ENCODE results near the gene MS4A15. TPM values are rescaled to one million over a fixed set of nuclear protein-coding genes. Genes with fewer than 3 reads are reported as not detected.

Gene MS4A15
- polyA plus RNA-seq, 2 of the 4 experiments (the other 2 are of a cell fraction), result not detected

GRCh38 chr11:60724420-60724819 is 32.2 kb upstream of the MS4A15 start, which contains the start of gene MS4A18:
Gene MS4A18, plus strand, starts transcription at chr11:60724720.
- TF ChIP-seq ZSCAN20 (CRISPR knock-in tag; IDR thresholded peaks at IDR 0.05), result no peak
- no peak for TF ChIP-seq EP300 (IDR thresholded peaks at IDR 0.05)
- no peak for TF ChIP-seq EHMT2 (IDR thresholded peaks at IDR 0.05; ENCODE audit: low read depth)
- TF ChIP-seq, protein P1, sequence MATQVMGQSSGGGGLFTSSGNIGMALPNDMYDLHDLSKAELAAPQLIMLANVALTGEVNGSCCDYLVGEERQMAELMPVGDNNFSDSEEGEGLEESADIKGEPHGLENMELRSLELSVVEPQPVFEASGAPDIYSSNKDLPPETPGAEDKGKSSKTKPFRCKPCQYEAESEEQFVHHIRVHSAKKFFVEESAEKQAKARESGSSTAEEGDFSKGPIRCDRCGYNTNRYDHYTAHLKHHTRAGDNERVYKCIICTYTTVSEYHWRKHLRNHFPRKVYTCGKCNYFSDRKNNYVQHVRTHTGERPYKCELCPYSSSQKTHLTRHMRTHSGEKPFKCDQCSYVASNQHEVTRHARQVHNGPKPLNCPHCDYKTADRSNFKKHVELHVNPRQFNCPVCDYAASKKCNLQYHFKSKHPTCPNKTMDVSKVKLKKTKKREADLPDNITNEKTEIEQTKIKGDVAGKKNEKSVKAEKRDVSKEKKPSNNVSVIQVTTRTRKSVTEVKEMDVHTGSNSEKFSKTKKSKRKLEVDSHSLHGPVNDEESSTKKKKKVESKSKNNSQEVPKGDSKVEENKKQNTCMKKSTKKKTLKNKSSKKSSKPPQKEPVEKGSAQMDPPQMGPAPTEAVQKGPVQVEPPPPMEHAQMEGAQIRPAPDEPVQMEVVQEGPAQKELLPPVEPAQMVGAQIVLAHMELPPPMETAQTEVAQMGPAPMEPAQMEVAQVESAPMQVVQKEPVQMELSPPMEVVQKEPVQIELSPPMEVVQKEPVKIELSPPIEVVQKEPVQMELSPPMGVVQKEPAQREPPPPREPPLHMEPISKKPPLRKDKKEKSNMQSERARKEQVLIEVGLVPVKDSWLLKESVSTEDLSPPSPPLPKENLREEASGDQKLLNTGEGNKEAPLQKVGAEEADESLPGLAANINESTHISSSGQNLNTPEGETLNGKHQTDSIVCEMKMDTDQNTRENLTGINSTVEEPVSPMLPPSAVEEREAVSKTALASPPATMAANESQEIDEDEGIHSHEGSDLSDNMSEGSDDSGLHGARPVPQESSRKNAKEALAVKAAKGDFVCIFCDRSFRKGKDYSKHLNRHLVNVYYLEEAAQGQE (IDR thresholded peaks at IDR 0.05), result no peak
- TF ChIP-seq EHF (CRISPR knock-in tag; IDR thresholded peaks at IDR 0.05), result no peak
- no peak for TF ChIP-seq HES2 (IDR thresholded peaks at IDR 0.05)
- no peak for TF ChIP-seq HEYL (CRISPR knock-in tag; IDR thresholded peaks at IDR 0.05)
- TF ChIP-seq USF2 (IDR thresholded peaks at IDR 0.05), result no peak
- no peak for TF ChIP-seq PHF8 (IDR thresholded peaks at IDR 0.05; ENCODE audit: borderline replicate concordance, low read depth)
- TF ChIP-seq RCOR1 (IDR thresholded peaks at IDR 0.05; ENCODE audit: low read depth, low read length), result no peak
- no peak for TF ChIP-seq TFCP2L1 (CRISPR knock-in tag; IDR thresholded peaks at IDR 0.05)
- no peak for TF ChIP-seq FOXS1 (CRISPR knock-in tag; IDR thresholded peaks at IDR 0.05)
- H3K4me1 ChIP-seq, result no peaks in the 10 kb centered on the region
- no peak within 1 kb of the TSS for H3K4me3 ChIP-seq
- H3K4me2 ChIP-seq, result no peak within 1 kb of the TSS
- ChIA-PET CTCF (no interaction called here), POLR2A (no interaction called here)
- ATAC-seq (no peak), FAIRE-seq (no peak), DNase-seq (ENCODE audit: low read depth in 1 of 2, low spot score in 1 of 2) (no peak)
- no peaks in the 10 kb centered on the region for H3K9me3 ChIP-seq
- no peak within 1 kb of the TSS for H3K27ac ChIP-seq
- 31% methylated on average over 3 of the region's 3 CpGs for WGBS (ENCODE audit: missing lambda C conversion rate)

- WGBS (ENCODE audit: missing lambda C conversion rate), result 0% methylated on average over 1 of the region's 1 CpG
- Histone ChIP-seq H3K9me3 (no peaks in the 10 kb centered on the region), H3K4me1 (no peaks in the 10 kb centered on the region), H3K4me2 (no peak overlapping the region), H3K4me3 (no peak overlapping the region), H3K27ac (no peak overlapping the region)
- TF ChIP-seq SREBF2 (IDR thresholded peaks at IDR 0.05), result no peak
- TF ChIP-seq JUN (IDR thresholded peaks at IDR 0.05), result no peak
- no peak for TF ChIP-seq POLR2A (IDR thresholded peaks at IDR 0.05; ENCODE audit: low read length)
- TF ChIP-seq NFE2L2 (conservative IDR thresholded peaks at IDR 0.05; ENCODE audit: low read length), result no peak
- TF ChIP-seq, protein P2, sequence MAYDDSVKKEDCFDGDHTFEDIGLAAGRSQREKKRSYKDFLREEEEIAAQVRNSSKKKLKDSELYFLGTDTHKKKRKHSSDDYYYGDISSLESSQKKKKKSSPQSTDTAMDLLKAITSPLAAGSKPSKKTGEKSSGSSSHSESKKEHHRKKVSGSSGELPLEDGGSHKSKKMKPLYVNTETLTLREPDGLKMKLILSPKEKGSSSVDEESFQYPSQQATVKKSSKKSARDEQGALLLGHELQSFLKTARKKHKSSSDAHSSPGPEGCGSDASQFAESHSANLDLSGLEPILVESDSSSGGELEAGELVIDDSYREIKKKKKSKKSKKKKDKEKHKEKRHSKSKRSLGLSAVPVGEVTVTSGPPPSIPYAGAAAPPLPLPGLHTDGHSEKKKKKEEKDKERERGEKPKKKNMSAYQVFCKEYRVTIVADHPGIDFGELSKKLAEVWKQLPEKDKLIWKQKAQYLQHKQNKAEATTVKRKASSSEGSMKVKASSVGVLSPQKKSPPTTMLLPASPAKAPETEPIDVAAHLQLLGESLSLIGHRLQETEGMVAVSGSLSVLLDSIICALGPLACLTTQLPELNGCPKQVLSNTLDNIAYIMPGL (CRISPR knock-in tag; IDR thresholded peaks at IDR 0.05; ENCODE audit: borderline replicate concordance), result no peak
- CTCF ChIA-PET, result interaction anchor here (0.8 kb wide), 1 partner anchor 9 kb away, joined by 3 read pairs; no protein-coding TSS in a partner anchor
- no peak for ATAC-seq
- no peak for FAIRE-seq
- no peak for DNase-seq (ENCODE audit: low read depth in 1 of 2, low spot score in 1 of 2)
- POLR2A ChIA-PET, result no interaction called here
Observed at GRCh38 chr11:60725592-60725991, 31.1 kb upstream of the MS4A15 start.

- 50% methylated on average over 8 of the region's 8 CpGs for WGBS (ENCODE audit: missing lambda C conversion rate)
- ATAC-seq (no peak), DNase-seq (ENCODE audit: low read depth in 1 of 2, low spot score in 1 of 2) (no peak), FAIRE-seq (no peak)
- H3K4me3 ChIP-seq, result no peak overlapping the region
- no peaks in the 10 kb centered on the region for H3K4me1 ChIP-seq
- H3K9me3 ChIP-seq, result no peaks in the 10 kb centered on the region
- ChIA-PET CTCF (no interaction called here), POLR2A (no interaction called here)
- no peak overlapping the region for H3K4me2 ChIP-seq
- H3K27ac ChIP-seq, result no peak overlapping the region
- TF ChIP-seq, protein P3, sequence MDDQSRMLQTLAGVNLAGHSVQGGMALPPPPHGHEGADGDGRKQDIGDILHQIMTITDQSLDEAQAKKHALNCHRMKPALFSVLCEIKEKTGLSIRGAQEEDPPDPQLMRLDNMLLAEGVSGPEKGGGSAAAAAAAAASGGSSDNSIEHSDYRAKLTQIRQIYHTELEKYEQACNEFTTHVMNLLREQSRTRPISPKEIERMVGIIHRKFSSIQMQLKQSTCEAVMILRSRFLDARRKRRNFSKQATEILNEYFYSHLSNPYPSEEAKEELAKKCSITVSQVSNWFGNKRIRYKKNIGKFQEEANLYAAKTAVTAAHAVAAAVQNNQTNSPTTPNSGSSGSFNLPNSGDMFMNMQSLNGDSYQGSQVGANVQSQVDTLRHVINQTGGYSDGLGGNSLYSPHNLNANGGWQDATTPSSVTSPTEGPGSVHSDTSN (IDR thresholded peaks at IDR 0.05), result no peak
- TF ChIP-seq HOXB13 (CRISPR knock-in tag; IDR thresholded peaks at IDR 0.05; ENCODE audit: low read depth), result no peak
- TF ChIP-seq E2F6 (IDR thresholded peaks at IDR 0.05; ENCODE audit: borderline replicate concordance, low read depth), result no peak
- TF ChIP-seq ZSCAN20 (CRISPR knock-in tag; IDR thresholded peaks at IDR 0.05), result no peak
- TF ChIP-seq USF2 (IDR thresholded peaks at IDR 0.05), result no peak
- no peak for TF ChIP-seq CBX8 (IDR thresholded peaks at IDR 0.05)
- no peak for TF ChIP-seq ZNF302 (CRISPR knock-in tag; IDR thresholded peaks at IDR 0.05)
- no peak for TF ChIP-seq NR3C1 (IDR thresholded peaks at IDR 0.05)
- TF ChIP-seq, protein P2 (CRISPR knock-in tag; IDR thresholded peaks at IDR 0.05; ENCODE audit: borderline replicate concordance), result no peak
- TF ChIP-seq ZC3H11A (IDR thresholded peaks at IDR 0.05), result no peak
Observed at GRCh38 chr11:60731586-60731985, 25.1 kb upstream of the MS4A15 start.

Measured in A549 (cell line).